KMS-11 (cell line): ENCODE measurements around the gene SLX1A.
"Not testable (repeated sequence)": the region's sequence is repeated elsewhere in the genome, so short reads cannot be mapped to it uniquely, and the experiment has no call there.

Experiments
- H2AFZ ChIP-seq: fragments of 200-600 bp; sonication (generic); 2 replicates; pipeline ENCODE4 v1.6.1; 2016; ENCODE audit warnings: antibody characterized with exemption, mixed run types, low read depth
- H3K27ac ChIP-seq: fragments of 200-600 bp; sonication (generic); 2 replicates; pipeline ENCODE4 v1.6.1; 2016; ENCODE audit warnings: mild to moderate bottlenecking, mixed run types
- H3K27me3 ChIP-seq: fragments of 200-600 bp; sonication (generic); 2 replicates; pipeline ENCODE4 v1.6.1; 2017; ENCODE audit warnings: mild to moderate bottlenecking, low read depth, mixed run types, moderate library complexity; ENCODE audit not compliant: insufficient read depth
- H3K36me3 ChIP-seq: fragments of 200-600 bp; sonication (generic); 2 replicates; pipeline ENCODE4 v1.6.1; 2017; ENCODE audit warnings: mild to moderate bottlenecking, mixed run types; ENCODE audit not compliant: insufficient read depth
- H3K4me1 ChIP-seq: fragments of 200-600 bp; sonication (generic); 2 replicates; pipeline ENCODE4 v1.6.1; 2016; ENCODE audit warnings: mild to moderate bottlenecking, low read depth, mixed run types; ENCODE audit not compliant: poor library complexity, severe bottlenecking
- H3K4me2 ChIP-seq: fragments of 200-600 bp; sonication (generic); 2 replicates; pipeline ENCODE4 v1.7.0; 2016; ENCODE audit warnings: mild to moderate bottlenecking, mixed run types
- H3K4me3 ChIP-seq: fragments of 200-600 bp; sonication (generic); IDR thresholded peaks from 2 replicates; pipeline ENCODE4 v1.6.1; 2017; ENCODE audit warnings: low read depth, low read length, mixed read lengths; ENCODE audit not compliant: insufficient read depth
- H3K79me2 ChIP-seq: fragments of 200-600 bp; sonication (generic); 2 replicates; pipeline ENCODE4 v1.6.1; 2016; ENCODE audit warnings: low read depth, mixed run types; ENCODE audit not compliant: insufficient read depth
- H3K9ac ChIP-seq: fragments of 200-600 bp; sonication (generic); 2 replicates; pipeline ENCODE4 v1.6.1; 2016; ENCODE audit warnings: mild to moderate bottlenecking, mixed run types
- H4K20me1 ChIP-seq: fragments of 200-600 bp; sonication (generic); 2 replicates; pipeline ENCODE4 v1.6.1; 2016; ENCODE audit warnings: mild to moderate bottlenecking, mixed run types; ENCODE audit not compliant: insufficient read depth
- CTCF ChIP-seq: fragments of 200-600 bp; sonication (generic); conservative IDR thresholded peaks from 2 replicates; pipeline ENCODE4 v1.6.1; 2017; ENCODE audit warnings: low read depth, mild to moderate bottlenecking, antibody characterized with exemption, low read length, moderate library complexity, mixed read lengths

Gene SLX1A

DNA sequence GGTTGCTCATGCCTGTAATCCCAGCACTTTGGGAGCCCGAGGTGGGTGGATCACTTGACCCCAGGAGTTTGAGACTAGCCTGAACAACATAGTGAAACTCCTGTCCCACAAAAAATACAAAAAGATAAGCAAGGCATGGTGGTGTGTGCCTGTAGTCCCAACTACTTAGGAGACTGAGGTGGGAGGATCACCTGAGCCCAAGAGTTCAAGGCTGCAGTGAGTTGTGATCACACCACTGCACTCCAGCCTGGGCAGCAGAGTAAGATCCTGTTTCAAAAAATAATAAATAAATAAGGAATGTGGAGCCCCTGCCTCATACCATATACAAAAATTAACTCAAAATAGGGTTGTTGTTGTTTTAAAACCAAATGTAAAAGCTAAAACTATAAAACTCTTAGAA lies 36.5 kb upstream of the SLX1A start:
- Histone ChIP-seq H3K4me1 (no peaks in the 10 kb centered on the region), H3K4me3 (no peak overlapping the region), H3K9ac (no peak overlapping the region), H2AFZ (no peak overlapping the region), H3K27ac (no peak overlapping the region), H4K20me1 (no peaks in the 10 kb centered on the region), H3K36me3 (no peaks in the 10 kb centered on the region), H3K79me2 (no peaks in the 10 kb centered on the region), H3K27me3 (no peaks in the 10 kb centered on the region), H3K4me2 (no peak overlapping the region)
- no peak for TF ChIP-seq CTCF

- H4K20me1 ChIP-seq = no peaks in the 10 kb centered on the region
- no peak overlapping the region for H3K27ac ChIP-seq
- no peak overlapping the region for H3K9ac ChIP-seq
- no peak overlapping the region for H2AFZ ChIP-seq
- TF ChIP-seq CTCF = no peak
- no peak overlapping the region; the same call in 1 of the 2 replicates for H3K4me2 ChIP-seq
- no peaks in the 10 kb centered on the region for H3K79me2 ChIP-seq
- H3K36me3 ChIP-seq = no peaks in the 10 kb centered on the region
- no peak overlapping the region for H3K4me3 ChIP-seq
- H3K4me1 ChIP-seq = peaks cover 36% of the 10 kb centered on the region
- H3K27me3 ChIP-seq = no peaks in the 10 kb centered on the region
Observed at GRCh38 chr16:30163538-30163937, 30.1 kb upstream of the SLX1A start.

DNA sequence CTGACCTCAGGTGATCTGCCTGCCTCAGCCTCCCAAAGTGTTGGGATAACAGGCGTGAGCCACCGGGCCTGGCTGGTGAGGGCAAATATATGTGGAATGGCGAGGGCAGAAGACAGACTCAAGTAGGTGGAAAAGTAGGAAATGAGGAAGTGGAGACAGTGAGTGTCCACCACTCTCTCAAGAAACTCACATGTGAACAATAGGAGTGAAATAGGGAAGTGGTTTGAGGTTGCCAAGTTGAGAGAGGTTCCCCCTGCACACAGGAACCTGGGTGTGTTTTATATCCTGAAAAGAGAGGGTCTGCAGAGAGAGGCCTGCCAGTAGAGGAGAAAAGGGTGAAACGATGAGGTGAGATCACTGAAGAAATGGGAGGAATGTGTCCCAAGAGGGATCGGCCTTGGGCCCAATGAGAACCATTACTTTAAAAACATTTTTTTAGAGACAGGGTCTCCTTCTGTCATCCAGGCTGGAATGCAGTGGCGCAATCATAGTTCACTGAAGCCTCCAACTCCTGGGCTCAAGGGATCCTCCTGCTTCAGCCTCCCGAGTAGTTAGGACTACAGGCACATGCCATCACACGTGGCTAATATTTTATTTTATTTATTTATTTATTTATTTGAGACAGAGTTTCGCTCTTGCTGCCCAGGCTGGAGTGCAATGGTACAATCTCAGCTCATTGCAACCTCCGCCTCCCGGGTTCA lies 27.3 kb upstream of the SLX1A start:
- no peaks in the 10 kb centered on the region for H3K36me3 ChIP-seq
- H3K4me1 ChIP-seq = peaks cover 36% of the 10 kb centered on the region
- H3K4me2 ChIP-seq = no peak overlapping the region
- H4K20me1 ChIP-seq = no peaks in the 10 kb centered on the region
- H3K27me3 ChIP-seq = no peaks in the 10 kb centered on the region
- H3K79me2 ChIP-seq = no peaks in the 10 kb centered on the region
- no peak overlapping the region for H3K9ac ChIP-seq
- H3K27ac ChIP-seq = no peak overlapping the region
- no peak overlapping the region for H3K4me3 ChIP-seq
- H2AFZ ChIP-seq = no peak overlapping the region
- no peak for TF ChIP-seq CTCF

DNA sequence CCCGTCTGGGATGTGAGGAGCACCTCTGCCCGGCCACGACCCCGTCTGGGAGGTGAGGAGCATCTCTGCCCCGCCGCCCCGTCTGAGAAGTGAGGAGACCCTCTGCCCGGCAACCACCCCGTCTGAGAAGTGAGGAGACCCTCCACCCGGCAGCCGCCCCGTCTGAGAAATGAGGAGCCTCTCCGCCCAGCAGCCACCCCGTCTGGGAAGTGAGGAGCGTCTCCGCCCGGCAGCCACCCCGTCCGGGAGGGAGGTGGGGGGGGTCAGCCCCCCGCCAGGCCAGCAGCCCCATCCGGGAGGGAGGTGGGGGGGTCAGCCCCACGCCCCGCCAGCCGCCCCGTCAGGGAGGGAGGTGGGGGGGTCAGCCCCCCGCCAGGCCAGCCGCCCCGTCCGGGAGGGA lies 24.9 kb upstream of the SLX1A start:
- H2AFZ ChIP-seq, H3K4me2 ChIP-seq, H3K79me2 ChIP-seq, H3K27ac ChIP-seq, H3K27me3 ChIP-seq, H3K36me3 ChIP-seq, H4K20me1 ChIP-seq, H3K4me3 ChIP-seq, H3K9ac ChIP-seq: not testable (repeated sequence)
- H3K4me1 ChIP-seq = peaks cover 22% of the 10 kb centered on the region

- peaks cover 16% of the 10 kb centered on the region for H3K4me1 ChIP-seq
- not testable (repeated sequence) for H3K27ac ChIP-seq, H4K20me1 ChIP-seq, H3K27me3 ChIP-seq, H2AFZ ChIP-seq, H3K9ac ChIP-seq, H3K36me3 ChIP-seq, H3K4me2 ChIP-seq, H3K4me3 ChIP-seq, H3K79me2 ChIP-seq
Observed at GRCh38 chr16:30169416-30169815, 24.3 kb upstream of the SLX1A start.

GRCh38 chr16:30170145-30170544 lies 23.5 kb upstream of the SLX1A start:
- not testable (repeated sequence) for H3K27ac ChIP-seq, H2AFZ ChIP-seq, H3K27me3 ChIP-seq, H3K4me2 ChIP-seq, H4K20me1 ChIP-seq, H3K4me1 ChIP-seq, H3K79me2 ChIP-seq, H3K9ac ChIP-seq, H3K36me3 ChIP-seq, H3K4me3 ChIP-seq
